ENCODE measurements around the gene YIF1A.
A peak's percentile ranks its signal among the peaks of the same experiment; 100 is the strongest.
"Not testable (repeated sequence)": the region's sequence is repeated elsewhere in the genome, so short reads cannot be mapped to it uniquely, and the experiment has no call there.

The YIF1A gene

DNA sequence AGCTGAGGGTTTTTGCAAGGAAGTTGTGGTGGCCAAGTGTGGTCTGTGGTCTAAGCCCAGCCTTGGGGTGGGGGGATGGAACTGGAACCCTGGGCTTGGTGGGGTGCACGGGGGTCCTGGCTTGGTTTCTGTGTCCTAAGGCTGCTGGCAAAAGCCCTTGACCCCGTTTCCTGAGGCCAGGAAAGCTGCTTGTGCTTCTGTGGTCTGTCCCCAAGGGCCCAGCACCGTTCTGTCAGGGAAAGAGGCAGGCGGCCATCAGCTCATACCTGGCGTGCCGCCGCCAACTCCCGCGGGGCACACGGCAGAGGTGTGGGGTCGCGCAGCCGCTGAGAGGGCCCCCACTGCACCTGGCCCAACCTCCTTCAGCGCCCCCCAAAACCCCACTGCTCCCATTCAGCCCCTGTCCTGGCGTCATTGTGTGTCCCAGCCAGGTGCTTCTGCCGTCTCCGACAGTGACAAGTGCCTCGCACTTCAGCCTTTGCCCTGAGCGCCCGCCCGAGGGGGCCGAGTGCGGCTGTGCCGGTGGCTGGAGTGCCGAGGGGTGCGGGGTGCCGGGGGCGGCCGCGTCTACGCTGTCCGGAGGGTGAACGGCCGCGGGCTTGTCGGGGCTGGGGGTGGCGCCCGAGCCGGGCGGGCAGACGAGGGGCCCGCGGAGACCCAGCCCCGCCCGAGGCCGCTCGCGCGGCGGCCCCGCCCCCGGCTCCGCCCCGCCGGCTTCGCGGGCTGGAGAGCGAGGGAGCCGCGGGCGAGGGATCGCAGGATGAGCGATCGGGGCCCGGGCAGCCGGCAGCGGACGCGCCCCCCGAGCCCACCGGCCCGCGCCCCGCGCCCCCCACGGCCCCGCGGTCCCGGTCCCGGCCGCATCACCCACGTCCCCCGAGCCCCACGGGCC lies 11.2 kb downstream of the YIF1A start, which contains the start of gene CNIH2:
TSS of gene CNIH2 (plus strand) at position 705 of the 892 bp plus-strand sequence. CDS start 282 bp downstream, outside the sequence.
- Histone ChIP-seq H3K4me3 (peak within 1 kb of the TSS in 3 of 7 experiments; percentile 22 to 31 (median 30)), H3K27ac (peak within 1 kb of the TSS in 6 of 21 experiments; percentile 10 to 67 (median 36))

DNA sequence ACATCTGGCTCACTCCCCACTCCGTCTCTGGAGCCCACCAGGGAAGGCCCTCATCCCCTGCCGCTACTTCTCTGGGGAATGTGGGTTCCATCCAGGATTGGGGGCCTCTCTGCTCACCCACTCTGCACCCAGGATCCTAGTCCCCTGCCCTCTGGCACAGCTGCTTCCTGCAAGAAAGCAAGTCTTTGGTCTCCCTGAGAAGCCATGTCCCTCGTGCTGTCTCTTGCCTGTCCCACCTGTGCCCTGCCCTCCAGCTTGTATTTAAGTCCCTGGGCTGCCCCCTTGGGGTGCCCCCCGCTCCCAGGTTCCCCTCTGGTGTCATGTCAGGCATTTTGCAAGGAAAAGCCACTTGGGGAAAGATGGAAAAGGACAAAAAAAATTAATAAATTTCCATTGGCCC lies 11.9 kb downstream of the YIF1A start:
- peak overlapping the region in 2 of 21 experiments; percentile 41 to 46 for H3K27ac ChIP-seq
- not testable (repeated sequence) for H3K4me3 ChIP-seq

- not testable (repeated sequence) for H3K4me3 ChIP-seq, H3K27ac ChIP-seq
These were observed 12.3 kb downstream of the YIF1A start for GRCh38 chr11:66276619-66277018.

DNA sequence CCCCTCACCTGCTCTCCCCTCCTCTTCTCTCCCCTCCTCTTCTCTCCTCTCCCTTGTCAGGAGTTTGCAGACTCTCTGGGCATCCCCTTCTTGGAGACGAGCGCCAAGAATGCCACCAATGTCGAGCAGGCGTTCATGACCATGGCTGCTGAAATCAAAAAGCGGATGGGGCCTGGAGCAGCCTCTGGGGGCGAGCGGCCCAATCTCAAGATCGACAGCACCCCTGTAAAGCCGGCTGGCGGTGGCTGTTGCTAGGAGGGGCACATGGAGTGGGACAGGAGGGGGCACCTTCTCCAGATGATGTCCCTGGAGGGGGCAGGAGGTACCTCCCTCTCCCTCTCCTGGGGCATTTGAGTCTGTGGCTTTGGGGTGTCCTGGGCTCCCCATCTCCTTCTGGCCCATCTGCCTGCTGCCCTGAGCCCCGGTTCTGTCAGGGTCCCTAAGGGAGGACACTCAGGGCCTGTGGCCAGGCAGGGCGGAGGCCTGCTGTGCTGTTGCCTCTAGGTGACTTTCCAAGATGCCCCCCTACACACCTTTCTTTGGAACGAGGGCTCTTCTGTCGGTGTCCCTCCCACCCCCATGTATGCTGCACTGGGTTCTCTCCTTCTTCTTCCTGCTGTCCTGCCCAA lies 12.8 kb downstream of the YIF1A start:
- Histone ChIP-seq H3K4me3 (no peak overlapping the region), H3K27ac (no peak overlapping the region)

- H3K4me3 ChIP-seq: no peak overlapping the region
These were observed 13.5 kb downstream of the YIF1A start for GRCh38 chr11:66275396-66275795.

DNA sequence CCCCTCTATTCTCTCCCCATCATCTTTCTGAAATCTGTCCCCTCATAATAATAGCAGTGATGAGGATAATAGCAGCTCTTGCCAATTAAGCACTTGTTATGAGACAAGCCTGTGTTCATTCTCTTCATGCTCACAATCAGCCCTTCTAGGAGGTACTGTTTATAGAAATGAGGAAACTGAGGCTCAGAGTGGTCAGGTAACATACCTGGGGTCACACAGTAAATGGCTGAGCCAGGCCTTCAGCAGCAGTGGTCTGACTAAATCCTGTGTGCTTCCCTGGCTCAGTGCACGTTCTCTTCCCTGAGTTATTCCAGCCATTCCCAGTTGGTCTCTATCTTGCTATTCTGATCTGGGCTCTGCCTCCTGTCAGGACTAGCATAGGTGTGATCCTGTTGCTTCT lies 14.7 kb downstream of the YIF1A start:
- Histone ChIP-seq H3K4me3 (no peak overlapping the region), H3K27ac (no peak overlapping the region)

More at GRCh38 chr11:66275396-66275795, 13.5 kb downstream of the YIF1A start:
- no peak overlapping the region for H3K27ac ChIP-seq

GRCh38 chr11:66272596-66272995 lies 16.3 kb downstream of the YIF1A start:
- Histone ChIP-seq H3K4me3 (no peak overlapping the region), H3K27ac (peak overlapping the region in 1 of 21 experiments; percentile 12)

GRCh38 chr11:66271816-66272215 lies 17.1 kb downstream of the YIF1A start:
- Histone ChIP-seq H3K4me3 (no peak overlapping the region), H3K27ac (peak overlapping the region in 1 of 21 experiments; percentile 12)

DNA sequence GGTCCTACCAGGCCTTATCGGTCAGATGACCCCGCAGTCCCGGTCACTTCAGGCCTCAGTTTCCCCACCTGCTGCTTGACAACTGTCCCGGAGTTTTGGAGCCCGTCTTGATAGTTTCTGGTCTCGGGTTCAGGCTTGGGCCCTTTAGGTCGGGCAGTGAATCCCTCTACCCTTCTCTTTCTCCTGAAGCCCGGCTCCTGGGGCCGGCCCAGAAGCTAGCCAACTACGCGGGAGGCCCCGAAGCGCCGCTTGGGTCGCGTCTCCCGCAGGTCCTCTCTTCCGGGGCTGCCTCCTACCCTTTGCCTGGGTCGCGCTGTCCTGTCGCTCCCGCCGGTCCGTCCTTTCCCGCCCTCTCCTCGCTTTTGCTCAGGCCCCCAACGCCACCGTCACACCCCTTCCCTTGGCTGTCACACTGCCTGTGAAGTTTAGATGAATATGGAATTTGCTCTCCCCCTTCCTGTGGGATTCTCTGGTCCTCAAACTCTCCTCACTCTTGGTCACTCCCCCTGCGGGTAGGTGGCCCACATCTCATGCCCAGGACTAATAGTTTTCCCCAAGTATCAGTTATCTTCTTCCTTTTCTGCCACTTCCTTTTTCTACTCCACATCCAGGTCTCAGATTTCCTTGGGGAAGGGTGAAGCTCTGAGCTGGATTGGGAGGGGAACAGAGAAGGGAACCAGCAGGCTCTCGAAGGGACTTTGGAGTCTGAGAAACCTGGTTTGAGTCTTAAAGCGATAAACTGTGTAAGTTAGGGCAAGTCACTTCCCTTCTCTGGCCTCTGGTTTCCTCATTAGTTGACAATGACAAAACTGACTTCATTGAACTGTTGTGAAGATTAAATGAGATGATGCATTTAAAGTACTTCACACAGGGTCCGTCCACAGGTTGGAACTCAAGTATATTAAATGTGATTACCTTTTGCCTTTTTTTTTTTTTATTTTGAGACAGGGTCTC lies 19.7 kb downstream of the YIF1A start:
- Histone ChIP-seq H3K4me3 (peak overlapping the region; percentile 64 to 95 (median 79)), H3K27ac (peak overlapping the region; percentile 80 to 99 (median 97))

GRCh38 chr11:66268244-66268951 lies 20.5 kb downstream of the YIF1A start, which contains the start of gene RAB1B:
Gene RAB1B (plus strand): TSS chr11:66268639. CDS start chr11:66268680, 41 bp downstream.
- Histone ChIP-seq H3K4me3 (peak within 1 kb of the TSS; percentile 64 to 95 (median 79)), H3K27ac (peak within 1 kb of the TSS; percentile 83 to 99 (median 97))

GRCh38 chr11:66267379-66268243 lies 21.3 kb downstream of the YIF1A start:
- peak overlapping the region; percentile 83 to 99 (median 97) for H3K27ac ChIP-seq

GRCh38 chr11:66267039-66267378 lies 21.9 kb downstream of the YIF1A start:
- H3K4me3 ChIP-seq: peak overlapping the region; percentile 64 to 95 (median 79)
- H3K27ac ChIP-seq: peak overlapping the region in 18 of 21 experiments; percentile 89 to 99 (median 97)

More at GRCh38 chr11:66267379-66268243, 21.3 kb downstream of the YIF1A start:
- H3K4me3 ChIP-seq: peak overlapping the region; percentile 64 to 95 (median 79)

- peak overlapping the region in 16 of 21 experiments; percentile 89 to 99 (median 96) for H3K27ac ChIP-seq
- peak overlapping the region in 4 of 7 experiments; percentile 67 to 95 (median 83) for H3K4me3 ChIP-seq
These were observed 22.4 kb downstream of the YIF1A start for GRCh38 chr11:66266378-66267038.

GRCh38 chr11:66265531-66266377 lies 23.2 kb downstream of the YIF1A start:
- Histone ChIP-seq H3K27ac (peak overlapping the region in 2 of 21 experiments; percentile 6 to 97), H3K4me3 (no peak overlapping the region)

GRCh38 chr11:66264914-66265313 lies 24.0 kb downstream of the YIF1A start:
- no peak overlapping the region for H3K4me3 ChIP-seq
- no peak overlapping the region for H3K27ac ChIP-seq

- Histone ChIP-seq H3K4me3 (no peak overlapping the region), H3K27ac (no peak overlapping the region)
These were observed 24.6 kb downstream of the YIF1A start for GRCh38 chr11:66264383-66264782.

Measured in skin epidermis (tissue), 12 donors.